Esophagus muscularis mucosa (tissue), 4 donors: ENCODE results near the gene RPL18.

ENCODE experiments used
- EP300 ChIP-seq: sonication (generic); formaldehyde crosslinking; IDR thresholded peaks from one replicate; pipeline ENCODE4 v1.6.1; 2017; ENCODE audit warnings: antibody characterized with exemption
- POLR2A ChIP-seq: fragments of 450-650 bp; IDR thresholded peaks from one replicate; pipeline ENCODE4 v1.6.1; 2017; ENCODE audit warnings: antibody characterized with exemption, moderate library complexity, mild to moderate bottlenecking, low read depth
- TF ChIP-seq, protein P1 (sequence below), 3 experiments: fragments of 200-600 bp in 2 of 3; fragments of 450-650 bp in 1 of 3; sonication (generic) in 2 of 3; IDR thresholded peaks; one replicate each; pipeline ENCODE4 v1.5.1; 2017 to 2019; ENCODE audit warnings: antibody characterized with exemption in 3 of 3, mild to moderate bottlenecking in 2 of 3, moderate library complexity in 1 of 3

DNA sequence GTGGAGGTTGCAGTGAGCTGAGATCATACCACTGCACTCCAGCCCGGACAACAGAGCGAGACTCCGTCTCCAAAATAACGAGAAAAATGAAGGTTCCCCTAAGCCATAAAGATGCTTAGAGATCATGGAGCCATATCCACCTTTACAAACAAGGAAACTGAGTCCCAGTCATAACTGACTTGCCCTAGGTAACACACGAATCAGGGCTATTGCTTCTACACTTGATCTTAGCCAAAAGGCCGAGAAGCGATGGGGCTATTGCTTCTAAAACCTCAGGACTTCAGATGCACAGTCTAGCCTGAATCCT lies 15.0 kb upstream of the RPL18 start:
- TF ChIP-seq, protein P1, sequence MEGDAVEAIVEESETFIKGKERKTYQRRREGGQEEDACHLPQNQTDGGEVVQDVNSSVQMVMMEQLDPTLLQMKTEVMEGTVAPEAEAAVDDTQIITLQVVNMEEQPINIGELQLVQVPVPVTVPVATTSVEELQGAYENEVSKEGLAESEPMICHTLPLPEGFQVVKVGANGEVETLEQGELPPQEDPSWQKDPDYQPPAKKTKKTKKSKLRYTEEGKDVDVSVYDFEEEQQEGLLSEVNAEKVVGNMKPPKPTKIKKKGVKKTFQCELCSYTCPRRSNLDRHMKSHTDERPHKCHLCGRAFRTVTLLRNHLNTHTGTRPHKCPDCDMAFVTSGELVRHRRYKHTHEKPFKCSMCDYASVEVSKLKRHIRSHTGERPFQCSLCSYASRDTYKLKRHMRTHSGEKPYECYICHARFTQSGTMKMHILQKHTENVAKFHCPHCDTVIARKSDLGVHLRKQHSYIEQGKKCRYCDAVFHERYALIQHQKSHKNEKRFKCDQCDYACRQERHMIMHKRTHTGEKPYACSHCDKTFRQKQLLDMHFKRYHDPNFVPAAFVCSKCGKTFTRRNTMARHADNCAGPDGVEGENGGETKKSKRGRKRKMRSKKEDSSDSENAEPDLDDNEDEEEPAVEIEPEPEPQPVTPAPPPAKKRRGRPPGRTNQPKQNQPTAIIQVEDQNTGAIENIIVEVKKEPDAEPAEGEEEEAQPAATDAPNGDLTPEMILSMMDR (IDR thresholded peaks at IDR 0.05): no peak
- no peak for TF ChIP-seq POLR2A
- no peak for TF ChIP-seq EP300
